ENCODE measurements around the gene CDC5L.

DNA sequence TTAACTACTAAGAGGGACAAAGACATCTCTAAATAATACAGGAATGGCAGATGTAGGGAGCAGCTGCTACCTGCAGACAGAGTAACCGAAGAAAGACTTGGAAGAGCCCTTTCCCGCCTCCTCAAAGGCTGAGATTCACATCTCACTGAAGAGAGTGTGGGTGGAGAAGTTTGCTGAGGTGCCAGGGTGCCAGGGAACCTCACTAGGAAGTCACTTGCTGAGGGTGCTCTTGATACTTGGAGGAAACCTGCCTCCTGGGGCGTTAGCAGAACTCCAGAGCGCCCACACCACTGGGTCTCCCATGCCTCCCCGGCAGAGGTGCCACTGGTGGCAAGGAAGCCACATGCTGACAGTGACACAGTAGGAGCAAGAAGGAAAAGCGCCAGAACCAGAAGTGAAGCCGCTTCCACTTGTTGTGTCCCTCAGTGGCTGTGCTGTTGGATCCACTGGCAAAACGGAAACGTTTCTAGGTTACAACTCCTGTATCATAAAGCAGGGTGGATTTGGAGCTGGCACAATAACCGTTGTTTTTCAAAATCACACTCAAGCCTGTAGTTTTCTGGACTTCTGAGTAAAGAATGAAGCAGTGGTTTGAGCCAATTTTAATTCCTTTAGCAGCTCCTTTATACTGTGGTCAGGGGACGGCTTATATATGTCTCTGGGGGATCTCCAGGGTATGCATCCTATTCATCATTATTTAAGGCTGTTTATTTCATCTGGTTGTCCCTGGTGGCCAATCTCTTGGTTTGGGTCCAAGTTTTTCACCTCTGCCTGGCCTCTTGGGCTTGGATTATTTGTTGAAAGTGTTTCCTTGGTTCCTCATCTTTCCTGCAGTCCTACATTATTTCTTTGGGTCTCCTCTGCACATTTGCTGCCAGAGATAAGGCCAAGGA lies 64.5 kb downstream of the CDC5L start:
- TF ChIP-seq YY1 (IDR thresholded peaks at IDR 0.05; ENCODE audit: low read depth) (no peak), RCOR1 (IDR thresholded peaks at IDR 0.05; ENCODE audit: low read length) (no peak), JUND (IDR thresholded peaks at IDR 0.05) (no peak), CHD2 (IDR thresholded peaks at IDR 0.05; ENCODE audit: low read length, partially characterized antibody) (no peak)
- TF ChIP-seq, protein P1, sequence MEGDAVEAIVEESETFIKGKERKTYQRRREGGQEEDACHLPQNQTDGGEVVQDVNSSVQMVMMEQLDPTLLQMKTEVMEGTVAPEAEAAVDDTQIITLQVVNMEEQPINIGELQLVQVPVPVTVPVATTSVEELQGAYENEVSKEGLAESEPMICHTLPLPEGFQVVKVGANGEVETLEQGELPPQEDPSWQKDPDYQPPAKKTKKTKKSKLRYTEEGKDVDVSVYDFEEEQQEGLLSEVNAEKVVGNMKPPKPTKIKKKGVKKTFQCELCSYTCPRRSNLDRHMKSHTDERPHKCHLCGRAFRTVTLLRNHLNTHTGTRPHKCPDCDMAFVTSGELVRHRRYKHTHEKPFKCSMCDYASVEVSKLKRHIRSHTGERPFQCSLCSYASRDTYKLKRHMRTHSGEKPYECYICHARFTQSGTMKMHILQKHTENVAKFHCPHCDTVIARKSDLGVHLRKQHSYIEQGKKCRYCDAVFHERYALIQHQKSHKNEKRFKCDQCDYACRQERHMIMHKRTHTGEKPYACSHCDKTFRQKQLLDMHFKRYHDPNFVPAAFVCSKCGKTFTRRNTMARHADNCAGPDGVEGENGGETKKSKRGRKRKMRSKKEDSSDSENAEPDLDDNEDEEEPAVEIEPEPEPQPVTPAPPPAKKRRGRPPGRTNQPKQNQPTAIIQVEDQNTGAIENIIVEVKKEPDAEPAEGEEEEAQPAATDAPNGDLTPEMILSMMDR (IDR thresholded peaks at IDR 0.05), result no peak
- TF ChIP-seq, protein P2, sequence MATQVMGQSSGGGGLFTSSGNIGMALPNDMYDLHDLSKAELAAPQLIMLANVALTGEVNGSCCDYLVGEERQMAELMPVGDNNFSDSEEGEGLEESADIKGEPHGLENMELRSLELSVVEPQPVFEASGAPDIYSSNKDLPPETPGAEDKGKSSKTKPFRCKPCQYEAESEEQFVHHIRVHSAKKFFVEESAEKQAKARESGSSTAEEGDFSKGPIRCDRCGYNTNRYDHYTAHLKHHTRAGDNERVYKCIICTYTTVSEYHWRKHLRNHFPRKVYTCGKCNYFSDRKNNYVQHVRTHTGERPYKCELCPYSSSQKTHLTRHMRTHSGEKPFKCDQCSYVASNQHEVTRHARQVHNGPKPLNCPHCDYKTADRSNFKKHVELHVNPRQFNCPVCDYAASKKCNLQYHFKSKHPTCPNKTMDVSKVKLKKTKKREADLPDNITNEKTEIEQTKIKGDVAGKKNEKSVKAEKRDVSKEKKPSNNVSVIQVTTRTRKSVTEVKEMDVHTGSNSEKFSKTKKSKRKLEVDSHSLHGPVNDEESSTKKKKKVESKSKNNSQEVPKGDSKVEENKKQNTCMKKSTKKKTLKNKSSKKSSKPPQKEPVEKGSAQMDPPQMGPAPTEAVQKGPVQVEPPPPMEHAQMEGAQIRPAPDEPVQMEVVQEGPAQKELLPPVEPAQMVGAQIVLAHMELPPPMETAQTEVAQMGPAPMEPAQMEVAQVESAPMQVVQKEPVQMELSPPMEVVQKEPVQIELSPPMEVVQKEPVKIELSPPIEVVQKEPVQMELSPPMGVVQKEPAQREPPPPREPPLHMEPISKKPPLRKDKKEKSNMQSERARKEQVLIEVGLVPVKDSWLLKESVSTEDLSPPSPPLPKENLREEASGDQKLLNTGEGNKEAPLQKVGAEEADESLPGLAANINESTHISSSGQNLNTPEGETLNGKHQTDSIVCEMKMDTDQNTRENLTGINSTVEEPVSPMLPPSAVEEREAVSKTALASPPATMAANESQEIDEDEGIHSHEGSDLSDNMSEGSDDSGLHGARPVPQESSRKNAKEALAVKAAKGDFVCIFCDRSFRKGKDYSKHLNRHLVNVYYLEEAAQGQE (IDR thresholded peaks at IDR 0.05; ENCODE audit: low read depth, low read length), result no peak
- TF ChIP-seq, protein P3, sequence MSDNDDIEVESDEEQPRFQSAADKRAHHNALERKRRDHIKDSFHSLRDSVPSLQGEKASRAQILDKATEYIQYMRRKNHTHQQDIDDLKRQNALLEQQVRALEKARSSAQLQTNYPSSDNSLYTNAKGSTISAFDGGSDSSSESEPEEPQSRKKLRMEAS (IDR thresholded peaks at IDR 0.05; ENCODE audit: low read depth), result no peak
- TF ChIP-seq, protein P4, sequence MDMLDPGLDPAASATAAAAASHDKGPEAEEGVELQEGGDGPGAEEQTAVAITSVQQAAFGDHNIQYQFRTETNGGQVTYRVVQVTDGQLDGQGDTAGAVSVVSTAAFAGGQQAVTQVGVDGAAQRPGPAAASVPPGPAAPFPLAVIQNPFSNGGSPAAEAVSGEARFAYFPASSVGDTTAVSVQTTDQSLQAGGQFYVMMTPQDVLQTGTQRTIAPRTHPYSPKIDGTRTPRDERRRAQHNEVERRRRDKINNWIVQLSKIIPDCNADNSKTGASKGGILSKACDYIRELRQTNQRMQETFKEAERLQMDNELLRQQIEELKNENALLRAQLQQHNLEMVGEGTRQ (IDR thresholded peaks at IDR 0.05; ENCODE audit: borderline replicate concordance, low read depth, low read length), result no peak

Data from SK-N-SH (cell line).